CD4-positive, alpha-beta T cell (primary cell): ENCODE results near the gene BCAT1. TPM values are rescaled to one million over a fixed set of nuclear protein-coding genes. Genes with fewer than 3 reads are reported as not detected.

Source experiments
- ATAC-seq: fragments of 200-7000 bp; cut with Tn5 transposase; one replicate; pipeline ENCODE4 v1.10.0; 2022; ENCODE audit warnings: mild to moderate bottlenecking; ENCODE audit not compliant: poor library complexity
- CTCF ChIA-PET: fragments of 350-600 bp; sonication (Branson Sonifier 250); formaldehyde crosslinking; loops from one replicate; lab custom pipeline; 2021; ENCODE audit warnings: antibody characterized with exemption, inconsistent platforms; lab: Charles Lee
- POLR2A ChIA-PET: fragments of 350-600 bp; sonication (Branson Sonifier 250); formaldehyde crosslinking; loops from one replicate; lab custom pipeline; 2021; ENCODE audit warnings: antibody characterized with exemption, inconsistent platforms; lab: Charles Lee
- DNase-seq, 14 experiments: peaks; one replicate each; pipeline ENCODE4 v3.0.0-alpha.2; 2013 to 2020; ENCODE audit warnings: mixed read lengths in 2 of 14
- H3K27ac ChIP-seq, 2 donors: one replicate each; pipeline versions ENCODE4 v1.5.1 to v1.7.0; 2013; ENCODE audit warnings: low read length in 2 of 2, low read depth in 1 of 2, mild to moderate bottlenecking in 1 of 2
- H3K27me3 ChIP-seq, 2 experiments: 1 replicate in 1 of 2; 2 replicates in 1 of 2; pipeline versions ENCODE4 v1.6.1 to v1.7.0; 2013; ENCODE audit warnings: low read length in 2 of 2, control low read depth in 1 of 2, mild to moderate bottlenecking in 1 of 2, moderate library complexity in 1 of 2; ENCODE audit not compliant: insufficient read depth in 2 of 2, control insufficient read depth in 1 of 2
- H3K36me3 ChIP-seq: one replicate; pipeline ENCODE4 v1.6.1; 2013; ENCODE audit warnings: low read length, control low read depth; ENCODE audit not compliant: insufficient read depth
- H3K4me1 ChIP-seq: one replicate; pipeline ENCODE4 v1.6.1; 2013; ENCODE audit warnings: low read length, control low read depth; ENCODE audit not compliant: insufficient read depth
- H3K4me3 ChIP-seq: one replicate; pipeline ENCODE4 v1.5.1; 2013; ENCODE audit warnings: mild to moderate bottlenecking, low read length, moderate library complexity
- H3K9me3 ChIP-seq, 2 experiments: 1 replicate in 1 of 2; 2 replicates in 1 of 2; pipeline versions ENCODE4 v1.6.1 to v1.7.0; 2013; ENCODE audit warnings: low read length in 2 of 2, mild to moderate bottlenecking in 2 of 2, control low read depth in 1 of 2, moderate library complexity in 1 of 2; ENCODE audit not compliant: control insufficient read depth in 1 of 2, insufficient read depth in 1 of 2
- H3K27ac Mint-ChIP-seq: one replicate; pipeline ENCODE4 v1.8.0; 2020; ENCODE audit warnings: mixed read lengths
- H3K27me3 Mint-ChIP-seq: one replicate; pipeline ENCODE4 v1.8.0; 2021; ENCODE audit warnings: mixed read lengths
- H3K36me3 Mint-ChIP-seq: one replicate; pipeline ENCODE4 v1.8.0; 2021; ENCODE audit warnings: low read depth, mixed read lengths
- H3K4me1 Mint-ChIP-seq: one replicate; pipeline ENCODE4 v1.8.0; 2021; ENCODE audit warnings: low read depth, mixed read lengths
- H3K4me3 Mint-ChIP-seq: one replicate; pipeline ENCODE4 v1.8.0; 2020; ENCODE audit warnings: mild to moderate bottlenecking, mixed read lengths
- H3K9me3 Mint-ChIP-seq: one replicate; pipeline ENCODE4 v1.8.0; 2020; ENCODE audit warnings: mixed read lengths
- CTCF ChIP-seq: fragments of 200-600 bp; IDR thresholded peaks from one replicate; pipeline ENCODE4 v1.8.0; 2022; ENCODE audit warnings: antibody characterized with exemption, mild to moderate bottlenecking
- intact Hi-C, 2 experiments: fragments of 100-400 bp; cut with DNase I in 1 of 2; cut with micrococcal nuclease in 1 of 2; formaldehyde crosslinking; loops; one replicate each; pipeline versions ENCODE4 v1.15.1 to v1.9.0; 2023 to 2025; cut with DNase I, micrococcal nuclease
- total RNA-seq, 174 experiments: library from RNA in 2 of 174; stranded (reverse) in 2 of 174; gene quantifications; one replicate each; pipeline ENCODE4 v1.2.3 and lab custom pipeline; 2021 to 2026

The BCAT1 gene
- total RNA-seq, 2 experiments from 2014 or later = 0.34 to 0.91 TPM

- Histone ChIP-seq H3K4me3 (no peak overlapping the region), H3K27ac (no peak overlapping the region), H3K9me3 (peaks cover 0 to 5% of the 10 kb centered on the region in 2 experiments), H3K36me3 (no peaks in the 10 kb centered on the region), H3K27me3 (peaks cover 0 to 2% of the 10 kb centered on the region in 2 experiments), H3K4me1 (no peaks in the 10 kb centered on the region)
- no peak for DNase-seq
- H3K4me1 Mint-ChIP-seq = no peaks in the 10 kb centered on the region
- POLR2A ChIA-PET = no interaction called here
- CTCF ChIA-PET = no interaction called here
- intact Hi-C loops = no loop called here
- no peaks in the 10 kb centered on the region for H3K36me3 Mint-ChIP-seq
- H3K27ac Mint-ChIP-seq = no peak overlapping the region
- H3K4me3 Mint-ChIP-seq = no peak overlapping the region
- no peak for TF ChIP-seq CTCF
- no peaks in the 10 kb centered on the region for H3K9me3 Mint-ChIP-seq
- H3K27me3 Mint-ChIP-seq = no peaks in the 10 kb centered on the region
- no peak for ATAC-seq
Observed at GRCh38 chr12:24955853-24956252, 7.0 kb upstream of the BCAT1 start.

- Histone ChIP-seq H3K36me3 (no peaks in the 10 kb centered on the region), H3K9me3 (peaks cover 0 to 2% of the 10 kb centered on the region in 2 experiments), H3K4me3 (no peak overlapping the region), H3K27me3 (peaks cover 0 to 2% of the 10 kb centered on the region in 2 experiments), H3K27ac (no peak overlapping the region), H3K4me1 (no peaks in the 10 kb centered on the region)
- no peak for TF ChIP-seq CTCF
- no peak for ATAC-seq
- no peak overlapping the region for H3K27ac Mint-ChIP-seq
- H3K4me3 Mint-ChIP-seq = no peak overlapping the region
- DNase-seq = peak in 1 of 14 experiments; percentile 16
- H3K27me3 Mint-ChIP-seq = peaks cover 3% of the 10 kb centered on the region
- H3K36me3 Mint-ChIP-seq = no peaks in the 10 kb centered on the region
- intact Hi-C loops = no loop called here
- CTCF ChIA-PET = no interaction called here
- no peaks in the 10 kb centered on the region for H3K9me3 Mint-ChIP-seq
- H3K4me1 Mint-ChIP-seq = no peaks in the 10 kb centered on the region
- POLR2A ChIA-PET = no interaction called here
Observed at GRCh38 chr12:24955389-24955788, 6.5 kb upstream of the BCAT1 start.

GRCh38 chr12:24954261-24954660, 5.4 kb upstream of the BCAT1 start:
- ATAC-seq = no peak
- ChIA-PET POLR2A (no interaction called here), CTCF (no interaction called here)
- Histone ChIP-seq H3K36me3 (no peaks in the 10 kb centered on the region), H3K9me3 (no peaks in the 10 kb centered on the region), H3K4me3 (no peak overlapping the region), H3K4me1 (peaks cover under 1% of the 10 kb centered on the region), H3K27ac (no peak overlapping the region), H3K27me3 (peaks cover 4 to 6% of the 10 kb centered on the region in 2 experiments)
- Mint-ChIP-seq H3K27ac (no peak overlapping the region), H3K27me3 (peaks cover 12% of the 10 kb centered on the region), H3K36me3 (no peaks in the 10 kb centered on the region), H3K4me1 (no peaks in the 10 kb centered on the region), H3K4me3 (no peak overlapping the region), H3K9me3 (no peaks in the 10 kb centered on the region)
- TF ChIP-seq CTCF = no peak
- intact Hi-C loops = no loop called here
- no peak for DNase-seq
